K562 (cell line): ENCODE results near the gene OIT3. TPM values are rescaled to one million over a fixed set of nuclear protein-coding genes. Genes with fewer than 3 reads are reported as not detected.

Experiments used
- ATAC-seq: fragments of 200-7000 bp; cut with Tn5 transposase; 3 replicates; pipeline ENCODE4 v1.9.1; 2020; ENCODE audit warnings: moderate library complexity
- BruUV-seq: library from RNA; stranded (reverse); fragments of 400-500 nt; replicated peaks from 2 replicates; lab custom pipeline; 2021; lab: Mats Ljungman, UMichigan
- CTCF ChIA-PET: fragments of 300-600 bp; formaldehyde crosslinking; extraction: SDS; loops from one replicate; lab custom pipeline; 2021; ENCODE audit warnings: low intra/inter-chr PET ratio; lab: Yijun Ruan, JAX
- POLR2A ChIA-PET: fragments of 300-600, 350-650 bp; sonication (Branson Sonifier 250); formaldehyde crosslinking; extraction: SDS; loops from one replicate; lab custom pipeline; 2021; ENCODE audit warnings: antibody characterized with exemption, inconsistent platforms; lab: Yijun Ruan, JAX
- DNase-seq, 4 experiments: peaks; one replicate each; pipeline versions ENCODE4 v3.0.0 to v3.0.0-alpha.2; 2011 to 2018; ENCODE audit warnings: low spot score in 3 of 4, mixed read lengths in 3 of 4; ENCODE audit errors: extremely low read depth in 1 of 4
- FAIRE-seq: peaks from 2 replicates; lab custom pipeline; 2011; peaks lifted over from hg19 to GRCh38; lab: Jason Lieb, UNC
- H2AFZ ChIP-seq: 2 replicates; pipeline ENCODE4 v1.6.0; 2011; ENCODE audit warnings: low read depth, low read length, control low read depth, inconsistent platforms
- H3K27ac ChIP-seq: fragments of 200-600 bp; 3 replicates; pipeline ENCODE4 v1.8.0; 2011; ENCODE audit warnings: low read depth, mild to moderate bottlenecking, control low read depth, inconsistent platforms, low read length, moderate library complexity, mixed read lengths; ENCODE audit errors: extremely low read depth
- H3K27me3 ChIP-seq, 2 experiments: fragments of 300-600 bp in 1 of 2; 2 replicates in 1 of 2; 3 replicates in 1 of 2; pipeline versions ENCODE4 v1.6.0 to v1.8.0; 2011; ENCODE audit warnings: inconsistent platforms in 2 of 2, low read length in 2 of 2, mild to moderate bottlenecking in 1 of 2, mixed read lengths in 1 of 2, moderate library complexity in 1 of 2; ENCODE audit not compliant: control insufficient read depth in 2 of 2, insufficient read depth in 2 of 2
- H3K36me3 ChIP-seq: fragments of 300-600 bp; 3 replicates; pipeline ENCODE4 v1.8.0; 2011; ENCODE audit warnings: mild to moderate bottlenecking, low read length, inconsistent platforms; ENCODE audit not compliant: control insufficient read depth, insufficient read depth
- H3K4me1 ChIP-seq, 2 experiments: fragments of 200-600 bp in 1 of 2; replicated peaks in 1 of 2; 2 replicates in 1 of 2; 3 replicates in 1 of 2; pipeline versions ENCODE4 v1.5.1 to v1.8.0; 2011; ENCODE audit warnings: inconsistent platforms in 2 of 2, low read length in 2 of 2, mild to moderate bottlenecking in 1 of 2, mixed read lengths in 1 of 2, moderate library complexity in 1 of 2; ENCODE audit not compliant: control insufficient read depth in 2 of 2, insufficient read depth in 2 of 2
- H3K4me2 ChIP-seq: 2 replicates; pipeline ENCODE4 v1.6.1; 2011; ENCODE audit warnings: low read length, control low read depth, inconsistent platforms, mixed read lengths; ENCODE audit not compliant: insufficient read depth
- H3K4me3 ChIP-seq: fragments of 200-600 bp; sonication (generic), shearing (Covaris generic); 2 replicates; pipeline ENCODE4 v1.5.1; 2016; ENCODE audit warnings: control low read depth, inconsistent platforms
- H3K79me2 ChIP-seq: fragments of 200-600 bp; 3 replicates; pipeline ENCODE4 v1.8.0; 2011; ENCODE audit warnings: low read length, inconsistent platforms; ENCODE audit not compliant: control insufficient read depth, insufficient read depth
- H3K9ac ChIP-seq, 2 experiments: 2 replicates each; pipeline versions ENCODE4 v1.6.0 to v1.6.1; 2011; ENCODE audit warnings: low read depth in 2 of 2, low read length in 2 of 2, control low read depth in 1 of 2, inconsistent platforms in 1 of 2, mild to moderate bottlenecking in 1 of 2, mixed read lengths in 1 of 2; ENCODE audit not compliant: insufficient read depth in 1 of 2
- H3K9me1 ChIP-seq: one replicate; pipeline ENCODE4 v1.6.0; 2011; ENCODE audit warnings: inconsistent platforms, mild to moderate bottlenecking, low read length, moderate library complexity; ENCODE audit not compliant: control insufficient read depth, insufficient read depth
- H3K9me3 ChIP-seq: replicated peaks from 2 replicates; pipeline ENCODE4 v1.5.1; 2011; ENCODE audit warnings: low read depth, low read length, inconsistent platforms; ENCODE audit not compliant: control insufficient read depth, insufficient read depth
- H4K20me1 ChIP-seq: replicated peaks from 2 replicates; pipeline ENCODE4 v1.6.1; 2011; ENCODE audit warnings: low read length, inconsistent platforms, mixed read lengths; ENCODE audit not compliant: control insufficient read depth, insufficient read depth
- ARID1B ChIP-seq: fragments of 450-650 bp; IDR thresholded peaks from 2 replicates; pipeline ENCODE4 v1.6.1; 2016; ENCODE audit warnings: antibody characterized with exemption, mild to moderate bottlenecking, inconsistent platforms
- C11orf30 ChIP-seq: fragments of 450-650 bp; IDR thresholded peaks from 2 replicates; pipeline ENCODE4 v1.6.1; 2016; ENCODE audit warnings: low read depth, mild to moderate bottlenecking
- EHMT2 ChIP-seq: fragments of 450-650 bp; IDR thresholded peaks from 2 replicates; pipeline ENCODE4 v1.6.1; 2018; ENCODE audit warnings: antibody characterized with exemption
- FOSL1 ChIP-seq: fragments of 200-800 bp; sonication (Bioruptor generic); conservative IDR thresholded peaks from 2 replicates; pipeline ENCODE4 v1.6.1; 2016; ENCODE audit warnings: missing genetic modification characterization, missing compliant biosample characterization
- FOXK2 ChIP-seq, 2 experiments: fragments of 450-650 bp; IDR thresholded peaks in 1 of 2; conservative IDR thresholded peaks in 1 of 2; 2 replicates each; pipeline ENCODE4 v1.6.1; 2016; ENCODE audit warnings: low read depth in 2 of 2, mild to moderate bottlenecking in 1 of 2
- HDAC2 ChIP-seq: fragments of 450-650 bp; IDR thresholded peaks from 2 replicates; pipeline ENCODE4 v1.6.1; 2016; ENCODE audit warnings: mild to moderate bottlenecking
- JUND ChIP-seq, 2 experiments: IDR thresholded peaks; 2 replicates in 1 of 2; 3 replicates in 1 of 2; pipeline ENCODE4 v1.6.1; 2011; ENCODE audit warnings: borderline replicate concordance in 2 of 2, low read depth in 2 of 2, low read length in 2 of 2, improper control_type of control experiment in 1 of 2, missing biosample characterization in 1 of 2, missing genetic modification characterization in 1 of 2, missing genetic modification reagents in 1 of 2
- MAFF ChIP-seq: IDR thresholded peaks from 2 replicates; pipeline ENCODE4 v1.6.1; 2012; ENCODE audit warnings: low read length, improper control_type of control experiment
- MAFK ChIP-seq: IDR thresholded peaks from 2 replicates; pipeline ENCODE4 v1.6.1; 2011; ENCODE audit warnings: low read length, improper control_type of control experiment
- NFE2 ChIP-seq: IDR thresholded peaks from 2 replicates; pipeline ENCODE4 v1.6.1; 2014; ENCODE audit warnings: antibody characterized with exemption, low read depth
- SOX6 ChIP-seq: fragments of 450-650 bp; IDR thresholded peaks from 2 replicates; pipeline ENCODE4 v1.6.1; 2014; ENCODE audit warnings: mild to moderate bottlenecking
- WHSC1 ChIP-seq: IDR thresholded peaks from one replicate; pipeline ENCODE4 v1.6.1; 2012; ENCODE audit warnings: low read length, control low read depth, inconsistent platforms
- YY1 ChIP-seq, 3 experiments: IDR thresholded peaks; 2 replicates each; pipeline ENCODE4 v1.6.1; 2011; ENCODE audit warnings: low read length in 2 of 3, mild to moderate bottlenecking in 2 of 3, moderate library complexity in 2 of 3, borderline replicate concordance in 1 of 3, control low read depth in 1 of 3, low read depth in 1 of 3; ENCODE audit not compliant: insufficient read depth in 3 of 3, insufficient replicate concordance in 2 of 3, control insufficient read depth in 1 of 3, insufficient read length in 1 of 3; ENCODE audit errors: extremely low read depth in 1 of 3
- ZNF316 ChIP-seq: fragments of 450-650 bp; IDR thresholded peaks from 2 replicates; pipeline ENCODE4 v1.6.1; 2016
- ZNF551 ChIP-seq: fragments of 250-450 bp; sonication (Bioruptor Pico); IDR thresholded peaks from 2 replicates; pipeline ENCODE4 v1.5.0; 2021; ENCODE audit warnings: mild to moderate bottlenecking, moderate library complexity
- ZNF695 ChIP-seq: fragments of 450-650 bp; formaldehyde crosslinking; IDR thresholded peaks from 2 replicates; pipeline ENCODE4 v1.4.0; 2020; ENCODE audit warnings: mild to moderate bottlenecking, moderate library complexity
- ZZZ3 ChIP-seq: fragments of 450-650 bp; IDR thresholded peaks from 2 replicates; pipeline ENCODE4 v1.6.1; 2016; ENCODE audit warnings: antibody characterized with exemption, mild to moderate bottlenecking, moderate library complexity
- WGBS: fragments of 100-300 bp; shearing (Covaris generic); methylation state at CpG from one replicate; pipeline ENCODE4 v1.1.6; 2016; ENCODE audit warnings: low coverage, mixed read lengths; ENCODE audit not compliant: insufficient coverage; ENCODE audit errors: missing lambda C conversion rate; 5-methylcytosine and 5-hydroxymethylcytosine counted together
- in situ Hi-C: fragments of 300-500 bp; cut with MboI; formaldehyde crosslinking; loops from 4 replicates; pipeline ENCODE4 v1.15.0; 2018; ENCODE audit warnings: inconsistent platforms, mixed read lengths
- intact Hi-C: fragments of 100-400 bp; cut with micrococcal nuclease; formaldehyde crosslinking; loops from 2 replicates; pipeline ENCODE4 v1.14.2; 2022
- polyA plus RNA-seq, 8 experiments: library from polyadenylated mRNA; depleted of rRNA in 4 of 8; stranded (reverse) in 5 of 8; unstranded in 3 of 8; fragments of >200 nt; fragmentation: Nextera tagmentation in 2 of 8; fragmentation: Illumina TruSeq in 1 of 8; extraction: Ambion mirVana in 2 of 8; extraction: Trizol in 1 of 8; gene quantifications; 2 replicates each; pipeline versions ENCODE4 v1.2.1 to v1.2.3, GENCODE V29; 2011 to 2014; ENCODE audit warnings: inconsistent platforms in 1 of 8, missing spikeins in 1 of 8
- total RNA-seq, 7 experiments: library from RNA; depleted of rRNA in 6 of 7; stranded (reverse); fragments of >200 nt in 6 of 7; fragmentation: Illumina TruSeq in 2 of 7; extraction: Trizol in 2 of 7; gene quantifications; 2 replicates each; pipeline versions ENCODE4 v1.2.1 to v1.2.3, GENCODE V29; 2011 to 2021; ENCODE audit warnings: low replicate concordance in 1 of 7
- TF ChIP-seq, protein P1 (sequence below): fragments of 250-450 bp; sonication (Bioruptor Pico); IDR thresholded peaks from 2 replicates; pipeline ENCODE4 v1.8.0; 2022; ENCODE audit warnings: inconsistent platforms, mild to moderate bottlenecking, moderate library complexity, borderline replicate concordance
- TF ChIP-seq, protein P2 (sequence below): fragments of 450-650 bp; IDR thresholded peaks from 2 replicates; pipeline ENCODE4 v1.7.0; 2016; ENCODE audit warnings: borderline replicate concordance
- TF ChIP-seq, protein P3 (sequence below): sonication (generic); IDR thresholded peaks from 2 replicates; pipeline ENCODE4 v1.6.1; 2016

OIT3 gene
- total and polyA plus RNA-seq, 9 of the 15 experiments (the other 6 are each of a cell fraction or from before 2014, with no cell fraction given) = not detected

DNA sequence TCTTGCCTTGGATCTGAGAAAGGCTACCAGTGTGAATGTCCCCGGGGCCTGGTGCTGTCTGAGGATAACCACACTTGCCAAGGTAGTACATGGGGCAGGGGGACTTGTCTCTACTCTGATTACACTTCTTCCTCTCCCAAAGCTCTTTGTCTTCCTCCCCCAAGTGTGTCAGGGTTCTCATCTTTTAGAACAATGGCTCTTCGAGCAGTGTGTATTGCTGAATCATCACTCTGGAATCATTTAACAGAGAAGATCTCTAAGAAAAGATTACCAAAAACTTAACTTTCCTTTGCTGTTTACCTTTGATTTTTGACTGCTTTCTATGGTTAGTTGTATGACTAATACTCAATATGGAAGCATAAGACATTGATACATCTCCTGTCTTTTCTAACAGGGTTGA lies 18.2 kb downstream of the OIT3 start:
- POLR2A ChIA-PET = interaction anchor here (1.0 to 2.4 kb wide), 2 partner anchors 9 to 14 kb away, joined by 4 to 8 read pairs; no protein-coding TSS in a partner anchor
- 0 out of 4 replicates have a peak, but pooled peaks of 1 of the 2 experiments have one; percentile 16 for TF ChIP-seq FOXK2 (conservative IDR thresholded peaks at IDR 0.05 in 1 of 2, IDR thresholded peaks at IDR 0.05 in 1 of 2; ENCODE audit: low read depth in 2 of 2)
- TF ChIP-seq, protein P1, sequence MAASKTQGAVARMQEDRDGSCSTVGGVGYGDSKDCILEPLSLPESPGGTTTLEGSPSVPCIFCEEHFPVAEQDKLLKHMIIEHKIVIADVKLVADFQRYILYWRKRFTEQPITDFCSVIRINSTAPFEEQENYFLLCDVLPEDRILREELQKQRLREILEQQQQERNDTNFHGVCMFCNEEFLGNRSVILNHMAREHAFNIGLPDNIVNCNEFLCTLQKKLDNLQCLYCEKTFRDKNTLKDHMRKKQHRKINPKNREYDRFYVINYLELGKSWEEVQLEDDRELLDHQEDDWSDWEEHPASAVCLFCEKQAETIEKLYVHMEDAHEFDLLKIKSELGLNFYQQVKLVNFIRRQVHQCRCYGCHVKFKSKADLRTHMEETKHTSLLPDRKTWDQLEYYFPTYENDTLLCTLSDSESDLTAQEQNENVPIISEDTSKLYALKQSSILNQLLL (CRISPR knock-in tag) = no peak
- no peak for TF ChIP-seq WHSC1
- TF ChIP-seq ARID1B = peak; percentile 24; the same call in 1 of the 2 replicates
- TF ChIP-seq ZNF695 (CRISPR knock-in tag) = no peak
- TF ChIP-seq FOSL1 = peak; percentile 44; the same call in 1 of the 2 replicates
- TF ChIP-seq C11orf30 = peak; percentile 98
- peak in 1 of 3 experiments; percentile 13 for TF ChIP-seq YY1 (IDR thresholded peaks at IDR 0.05; ENCODE audit: borderline replicate concordance in 1 of 3, control insufficient read depth in 1 of 3, extremely low read depth in 1 of 3, insufficient read depth in 3 of 3, insufficient read length in 1 of 3, insufficient replicate concordance in 2 of 3, low read depth in 1 of 3, low read length in 2 of 3)
- TF ChIP-seq HDAC2 = no peak
- TF ChIP-seq ZZZ3 = no peak
- peak; percentile 91 for TF ChIP-seq SOX6
- peak; percentile 88 for TF ChIP-seq NFE2
- TF ChIP-seq ZNF316 = peak; percentile 98
- TF ChIP-seq EHMT2 = 0 out of 2 replicates have a peak, but pooled peaks have one; percentile 56
- TF ChIP-seq, protein P2, sequence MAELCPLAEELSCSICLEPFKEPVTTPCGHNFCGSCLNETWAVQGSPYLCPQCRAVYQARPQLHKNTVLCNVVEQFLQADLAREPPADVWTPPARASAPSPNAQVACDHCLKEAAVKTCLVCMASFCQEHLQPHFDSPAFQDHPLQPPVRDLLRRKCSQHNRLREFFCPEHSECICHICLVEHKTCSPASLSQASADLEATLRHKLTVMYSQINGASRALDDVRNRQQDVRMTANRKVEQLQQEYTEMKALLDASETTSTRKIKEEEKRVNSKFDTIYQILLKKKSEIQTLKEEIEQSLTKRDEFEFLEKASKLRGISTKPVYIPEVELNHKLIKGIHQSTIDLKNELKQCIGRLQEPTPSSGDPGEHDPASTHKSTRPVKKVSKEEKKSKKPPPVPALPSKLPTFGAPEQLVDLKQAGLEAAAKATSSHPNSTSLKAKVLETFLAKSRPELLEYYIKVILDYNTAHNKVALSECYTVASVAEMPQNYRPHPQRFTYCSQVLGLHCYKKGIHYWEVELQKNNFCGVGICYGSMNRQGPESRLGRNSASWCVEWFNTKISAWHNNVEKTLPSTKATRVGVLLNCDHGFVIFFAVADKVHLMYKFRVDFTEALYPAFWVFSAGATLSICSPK = no peak
- peak; percentile 93 for TF ChIP-seq MAFK
- TF ChIP-seq JUND (IDR thresholded peaks at IDR 0.05; ENCODE audit: borderline replicate concordance, low read depth, low read length) = no peak
- TF ChIP-seq JUND (tag; IDR thresholded peaks at IDR 0.05; ENCODE audit: borderline replicate concordance, low read depth, low read length) = peak; percentile 14; the same call in 1 of the 3 replicates
- no peak for TF ChIP-seq ZNF551
- TF ChIP-seq, protein P3, sequence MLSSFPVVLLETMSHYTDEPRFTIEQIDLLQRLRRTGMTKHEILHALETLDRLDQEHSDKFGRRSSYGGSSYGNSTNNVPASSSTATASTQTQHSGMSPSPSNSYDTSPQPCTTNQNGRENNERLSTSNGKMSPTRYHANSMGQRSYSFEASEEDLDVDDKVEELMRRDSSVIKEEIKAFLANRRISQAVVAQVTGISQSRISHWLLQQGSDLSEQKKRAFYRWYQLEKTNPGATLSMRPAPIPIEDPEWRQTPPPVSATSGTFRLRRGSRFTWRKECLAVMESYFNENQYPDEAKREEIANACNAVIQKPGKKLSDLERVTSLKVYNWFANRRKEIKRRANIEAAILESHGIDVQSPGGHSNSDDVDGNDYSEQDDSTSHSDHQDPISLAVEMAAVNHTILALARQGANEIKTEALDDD = peak; percentile 42; the same call in 1 of the 2 replicates
- TF ChIP-seq MAFF = peak; percentile 96

More for the DNA sequence above, 18.2 kb downstream of the OIT3 start:
- Histone ChIP-seq H3K79me2 (no peaks in the 10 kb centered on the region), H3K9me1 (no peaks in the 10 kb centered on the region), H4K20me1 (no peaks in the 10 kb centered on the region), H3K4me1 (peaks cover 0 to 7% of the 10 kb centered on the region in 2 experiments; a peak in 3 of 5 replicates), H3K36me3 (no peaks in the 10 kb centered on the region), H3K4me3 (no peak overlapping the region), H3K9ac (no peak overlapping the region), H3K4me2 (no peak overlapping the region), H3K27me3 (no peaks in the 10 kb centered on the region), H3K9me3 (no peaks in the 10 kb centered on the region), H3K27ac (no peak overlapping the region), H2AFZ (peak overlapping the region; percentile 71)
- 8% methylated on average over 2 of the region's 2 CpGs for WGBS
- intact Hi-C loops (no loop called here), in situ Hi-C loops (no loop called here)
- BruUV-seq = no TSS peak
- FAIRE-seq (peak; percentile 66), DNase-seq (peak in 1 of 4 experiments; percentile 10), ATAC-seq (peak; percentile 54)
- CTCF ChIA-PET = no interaction called here
